ENCODE data around the gene ETS1.

ETS1 gene

DNA sequence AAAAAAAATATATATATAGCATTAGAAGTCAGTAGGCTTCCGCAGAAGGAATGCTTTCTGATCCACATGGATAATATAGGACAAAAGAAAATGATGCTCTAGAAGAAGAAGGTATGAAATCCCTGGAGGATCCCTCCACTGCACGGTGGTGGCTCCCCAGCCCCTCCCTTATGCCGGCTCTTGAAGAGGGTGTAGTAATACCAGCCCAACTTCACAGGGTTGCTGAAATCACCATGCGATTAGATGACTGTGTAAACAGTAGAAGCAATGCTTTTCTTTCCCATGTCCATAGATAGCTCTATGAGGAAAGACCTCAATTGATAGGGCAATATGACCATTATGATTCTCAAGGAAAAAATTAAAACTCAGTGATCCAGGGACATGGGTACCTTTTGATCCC, 3.2 kb upstream of the ETS1 start:
- DNase-seq = no peak
- H3K27me3 ChIP-seq (ENCODE audit: insufficient read depth, low read depth, severe bottlenecking) = peaks cover 26% of the 10 kb centered on the region

DNA sequence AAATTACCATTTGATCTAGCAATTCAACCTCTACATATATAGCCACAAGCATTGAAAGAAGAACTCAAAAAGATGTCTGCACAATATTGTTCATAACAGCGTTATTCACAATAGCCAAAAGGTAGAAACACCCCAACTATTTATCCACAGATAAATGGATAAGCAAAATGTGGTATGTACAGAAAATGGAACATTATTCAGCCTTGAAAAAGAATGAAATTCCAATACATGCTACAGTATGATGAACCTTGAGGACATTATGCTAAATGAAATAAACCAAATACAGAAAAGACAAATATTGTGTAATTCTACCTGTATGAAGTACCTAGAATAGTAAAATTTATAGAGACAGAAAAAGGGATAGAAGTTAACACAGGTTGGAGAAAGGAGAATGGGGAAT, 2.6 kb upstream of the ETS1 start:
- Histone ChIP-seq H3K4me3 (ENCODE audit: low read depth, low read length) (no peak overlapping the region), H3K27me3 (ENCODE audit: insufficient read depth, low read depth, severe bottlenecking) (peaks cover 29% of the 10 kb centered on the region), H3K36me3 (no peaks in the 10 kb centered on the region), H3K27ac (no peak overlapping the region), H3K9me3 (ENCODE audit: severe bottlenecking) (no peaks in the 10 kb centered on the region)
- DNase-seq = no peak
- TF ChIP-seq, protein P1, sequence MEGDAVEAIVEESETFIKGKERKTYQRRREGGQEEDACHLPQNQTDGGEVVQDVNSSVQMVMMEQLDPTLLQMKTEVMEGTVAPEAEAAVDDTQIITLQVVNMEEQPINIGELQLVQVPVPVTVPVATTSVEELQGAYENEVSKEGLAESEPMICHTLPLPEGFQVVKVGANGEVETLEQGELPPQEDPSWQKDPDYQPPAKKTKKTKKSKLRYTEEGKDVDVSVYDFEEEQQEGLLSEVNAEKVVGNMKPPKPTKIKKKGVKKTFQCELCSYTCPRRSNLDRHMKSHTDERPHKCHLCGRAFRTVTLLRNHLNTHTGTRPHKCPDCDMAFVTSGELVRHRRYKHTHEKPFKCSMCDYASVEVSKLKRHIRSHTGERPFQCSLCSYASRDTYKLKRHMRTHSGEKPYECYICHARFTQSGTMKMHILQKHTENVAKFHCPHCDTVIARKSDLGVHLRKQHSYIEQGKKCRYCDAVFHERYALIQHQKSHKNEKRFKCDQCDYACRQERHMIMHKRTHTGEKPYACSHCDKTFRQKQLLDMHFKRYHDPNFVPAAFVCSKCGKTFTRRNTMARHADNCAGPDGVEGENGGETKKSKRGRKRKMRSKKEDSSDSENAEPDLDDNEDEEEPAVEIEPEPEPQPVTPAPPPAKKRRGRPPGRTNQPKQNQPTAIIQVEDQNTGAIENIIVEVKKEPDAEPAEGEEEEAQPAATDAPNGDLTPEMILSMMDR (IDR thresholded peaks at IDR 0.05; ENCODE audit: low read depth, low read length) = no peak

More for the DNA sequence above, 3.2 kb upstream of the ETS1 start:
- no peak overlapping the region for H3K27ac ChIP-seq
- TF ChIP-seq, protein P1 (IDR thresholded peaks at IDR 0.05; ENCODE audit: low read depth, low read length) = no peak
- no peaks in the 10 kb centered on the region for H3K36me3 ChIP-seq
- no peak overlapping the region for H3K4me3 ChIP-seq (ENCODE audit: low read depth, low read length)
- H3K9me3 ChIP-seq (ENCODE audit: severe bottlenecking) = no peaks in the 10 kb centered on the region

DNA sequence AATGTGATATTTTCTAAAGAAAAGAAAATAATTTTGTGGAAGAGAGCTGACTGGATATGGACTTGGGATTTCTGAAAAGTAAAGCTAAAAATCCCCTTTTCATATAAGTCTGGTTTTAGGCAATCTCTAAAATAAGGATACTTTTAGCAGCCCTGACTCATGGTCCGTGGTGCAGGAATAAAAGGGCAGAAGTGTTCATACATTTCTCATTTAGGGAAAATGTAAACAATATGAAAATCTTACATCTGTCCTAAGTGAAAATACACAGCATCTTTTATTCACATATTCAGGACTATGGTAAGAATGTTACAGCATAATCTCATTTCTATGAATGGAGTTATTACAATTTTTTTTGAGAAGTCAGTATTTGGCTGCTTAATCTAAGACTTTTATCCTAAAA, 735 bp upstream of the ETS1 start:
- Histone ChIP-seq H3K27ac (no peak overlapping the region), H3K9me3 (ENCODE audit: severe bottlenecking) (no peaks in the 10 kb centered on the region), H3K4me3 (ENCODE audit: low read depth, low read length) (no peak overlapping the region), H3K27me3 (ENCODE audit: insufficient read depth, low read depth, severe bottlenecking) (peaks cover 37% of the 10 kb centered on the region), H3K36me3 (no peaks in the 10 kb centered on the region)
- DNase-seq = no peak
- TF ChIP-seq, protein P1 (IDR thresholded peaks at IDR 0.05; ENCODE audit: low read depth, low read length) = no peak

DNA sequence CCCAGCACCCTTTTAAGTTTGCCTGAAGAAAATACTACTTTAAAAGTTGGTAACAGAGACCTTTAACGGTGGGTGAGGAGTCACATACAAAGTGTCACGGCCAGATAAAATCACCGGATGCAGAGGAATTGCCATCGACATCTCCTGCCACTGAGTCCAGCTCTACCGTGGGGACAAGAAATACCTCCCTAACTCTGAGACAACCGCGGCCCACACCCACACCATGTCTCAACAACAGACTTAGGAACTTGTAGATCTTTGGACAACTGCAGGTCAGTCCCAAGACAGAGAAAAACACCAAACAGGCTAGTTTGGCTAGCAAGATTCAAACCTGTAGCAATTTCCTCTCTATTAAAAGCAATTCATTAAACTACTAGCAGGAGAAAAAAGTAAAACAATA, 669 bp downstream of the ETS1 start:
- TF ChIP-seq, protein P1 (IDR thresholded peaks at IDR 0.05; ENCODE audit: low read depth, low read length) = no peak
- Histone ChIP-seq H3K4me3 (ENCODE audit: low read depth, low read length) (no peak overlapping the region), H3K36me3 (no peaks in the 10 kb centered on the region), H3K27ac (no peak overlapping the region), H3K9me3 (ENCODE audit: severe bottlenecking) (no peaks in the 10 kb centered on the region), H3K27me3 (ENCODE audit: insufficient read depth, low read depth, severe bottlenecking) (peaks cover 37% of the 10 kb centered on the region)
- no peak for DNase-seq

DNA sequence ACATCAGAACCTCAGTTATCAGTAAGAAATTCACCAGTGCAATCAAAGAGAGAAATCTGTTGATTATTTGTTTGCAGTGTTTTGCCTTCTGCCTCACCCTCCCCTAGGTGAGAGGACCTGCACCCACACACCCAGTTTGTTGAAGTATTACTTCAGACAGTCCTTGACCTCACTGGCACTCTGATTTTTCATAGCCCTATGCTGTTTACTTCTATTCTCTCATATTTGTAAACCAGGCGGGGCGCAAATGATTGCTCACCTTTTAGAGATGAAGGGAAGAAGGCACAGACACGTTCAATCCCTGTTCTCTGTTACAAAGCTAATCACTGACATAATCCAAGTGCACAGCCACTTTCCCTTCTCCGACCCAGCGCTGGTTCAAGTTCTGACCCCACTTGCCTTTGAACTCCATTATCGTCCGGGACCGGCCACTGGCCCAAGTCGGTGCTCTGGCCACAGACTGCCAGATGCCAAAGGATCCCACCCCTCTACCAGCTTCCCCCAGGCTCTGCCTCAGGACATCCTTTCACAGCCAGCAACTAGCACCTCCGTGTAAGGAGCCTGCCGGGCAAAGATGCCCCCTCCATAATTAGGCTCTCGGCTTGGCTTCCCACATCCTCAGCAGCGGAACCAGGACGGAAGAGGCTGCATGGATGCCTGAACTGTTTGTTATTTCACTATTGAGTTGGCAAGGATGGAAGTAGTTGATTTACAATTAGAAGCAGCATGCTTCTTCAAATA, 1.7 kb downstream of the ETS1 start:
- Histone ChIP-seq H3K36me3 (no peaks in the 10 kb centered on the region), H3K27me3 (ENCODE audit: insufficient read depth, low read depth, severe bottlenecking) (peaks cover 37% of the 10 kb centered on the region), H3K4me3 (ENCODE audit: low read depth, low read length) (no peak overlapping the region), H3K9me3 (ENCODE audit: severe bottlenecking) (no peaks in the 10 kb centered on the region), H3K27ac (no peak overlapping the region)
- DNase-seq = no peak
- TF ChIP-seq, protein P1 (IDR thresholded peaks at IDR 0.05; ENCODE audit: low read depth, low read length) = no peak

DNA sequence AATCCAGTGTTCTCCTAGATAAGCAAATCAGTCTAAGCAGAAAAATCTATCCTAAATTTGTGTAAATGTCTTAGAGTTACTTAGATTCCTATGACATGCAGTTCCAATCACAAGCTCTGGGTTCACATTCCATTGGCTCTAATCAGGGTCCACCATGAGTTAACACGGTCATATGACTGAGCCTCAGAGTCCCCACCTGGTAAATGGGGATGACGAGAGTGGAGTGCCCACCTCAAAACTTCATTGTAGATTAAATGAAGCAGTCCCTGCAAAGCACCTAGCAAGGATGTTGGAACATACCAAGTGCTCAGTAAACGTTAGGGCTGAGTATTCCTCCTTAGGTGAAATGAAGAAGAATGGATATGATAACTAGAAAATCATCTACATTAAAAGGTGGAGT, 3.1 kb downstream of the ETS1 start:
- TF ChIP-seq, protein P1 (IDR thresholded peaks at IDR 0.05; ENCODE audit: low read depth, low read length) = no peak
- H3K27ac ChIP-seq = no peak overlapping the region
- no peaks in the 10 kb centered on the region for H3K9me3 ChIP-seq (ENCODE audit: severe bottlenecking)
- H3K36me3 ChIP-seq = no peaks in the 10 kb centered on the region
- H3K4me3 ChIP-seq (ENCODE audit: low read depth, low read length) = no peak overlapping the region
- H3K27me3 ChIP-seq (ENCODE audit: insufficient read depth, low read depth, severe bottlenecking) = peaks cover 37% of the 10 kb centered on the region
- DNase-seq = no peak

All from WERI-Rb-1 (cell line).